DND-41 (cell line): ENCODE data around the gene ADAM30.

Experiments
- ATAC-seq: fragments of 200-7000 bp; cut with Tn5 transposase; 3 replicates; pipeline ENCODE4 v1.9.1; 2021; ENCODE audit warnings: low read depth; ENCODE audit not compliant: insufficient read depth
- DNase-seq: peaks from one replicate; pipeline ENCODE4 v3.0.0-alpha.2; 2020
- H2AFZ ChIP-seq: 2 replicates; pipeline ENCODE4 v1.6.0; 2012; ENCODE audit warnings: low read depth, low read length
- H3K27ac ChIP-seq: 2 replicates; pipeline ENCODE4 v1.5.1; 2012; ENCODE audit warnings: low read length, inconsistent platforms
- H3K27me3 ChIP-seq: fragments of 200-600 bp; sonication (generic); 2 replicates; pipeline ENCODE4 v1.6.0; 2012; ENCODE audit warnings: low read length, mild to moderate bottlenecking, inconsistent platforms; ENCODE audit not compliant: insufficient read depth, poor library complexity
- H3K36me3 ChIP-seq: 2 replicates; pipeline ENCODE4 v1.5.1; 2012; ENCODE audit warnings: low read length, inconsistent platforms; ENCODE audit not compliant: insufficient read depth
- H3K4me1 ChIP-seq: 2 replicates; pipeline ENCODE4 v1.5.1; 2012; ENCODE audit warnings: mild to moderate bottlenecking, low read length; ENCODE audit not compliant: insufficient read depth
- H3K4me2 ChIP-seq: 2 replicates; pipeline ENCODE4 v1.6.0; 2012; ENCODE audit warnings: mild to moderate bottlenecking, moderate library complexity, low read length, inconsistent platforms; ENCODE audit not compliant: insufficient read depth
- H3K4me3 ChIP-seq, 2 experiments: fragments of 200-600 bp in 1 of 2; shearing (Covaris generic) in 1 of 2; 2 replicates each; pipeline ENCODE4 v1.5.1; 2012 to 2016; ENCODE audit warnings: inconsistent platforms in 2 of 2, low read length in 2 of 2, mild to moderate bottlenecking in 2 of 2, low read depth in 1 of 2, moderate library complexity in 1 of 2
- H3K79me2 ChIP-seq: 2 replicates; pipeline ENCODE4 v1.6.0; 2012; ENCODE audit warnings: low read length, inconsistent platforms; ENCODE audit not compliant: insufficient read depth
- H3K9ac ChIP-seq: 2 replicates; pipeline ENCODE4 v1.6.0; 2012; ENCODE audit warnings: low read depth, mild to moderate bottlenecking, inconsistent platforms, low read length, moderate library complexity
- H3K9me3 ChIP-seq: 2 replicates; pipeline ENCODE4 v1.5.1; 2012; ENCODE audit warnings: low read length, moderate library complexity, mild to moderate bottlenecking, inconsistent platforms; ENCODE audit not compliant: insufficient read depth, severe bottlenecking
- H4K20me1 ChIP-seq: 2 replicates; pipeline ENCODE4 v1.6.0; 2012; ENCODE audit warnings: low read length; ENCODE audit not compliant: insufficient read depth
- EZH2 ChIP-seq: IDR thresholded peaks from 3 replicates; pipeline ENCODE4 v1.6.1; 2012; ENCODE audit warnings: borderline replicate concordance, low read depth, mild to moderate bottlenecking, moderate library complexity, low read length, inconsistent platforms; ENCODE audit not compliant: severe bottlenecking
- TF ChIP-seq, protein P1 (sequence below): IDR thresholded peaks from 2 replicates; pipeline ENCODE4 v1.5.1; 2012; ENCODE audit warnings: borderline replicate concordance, low read length, moderate library complexity, mild to moderate bottlenecking; ENCODE audit not compliant: poor library complexity, severe bottlenecking; ENCODE audit errors: extremely low read depth

Gene ADAM30

DNA sequence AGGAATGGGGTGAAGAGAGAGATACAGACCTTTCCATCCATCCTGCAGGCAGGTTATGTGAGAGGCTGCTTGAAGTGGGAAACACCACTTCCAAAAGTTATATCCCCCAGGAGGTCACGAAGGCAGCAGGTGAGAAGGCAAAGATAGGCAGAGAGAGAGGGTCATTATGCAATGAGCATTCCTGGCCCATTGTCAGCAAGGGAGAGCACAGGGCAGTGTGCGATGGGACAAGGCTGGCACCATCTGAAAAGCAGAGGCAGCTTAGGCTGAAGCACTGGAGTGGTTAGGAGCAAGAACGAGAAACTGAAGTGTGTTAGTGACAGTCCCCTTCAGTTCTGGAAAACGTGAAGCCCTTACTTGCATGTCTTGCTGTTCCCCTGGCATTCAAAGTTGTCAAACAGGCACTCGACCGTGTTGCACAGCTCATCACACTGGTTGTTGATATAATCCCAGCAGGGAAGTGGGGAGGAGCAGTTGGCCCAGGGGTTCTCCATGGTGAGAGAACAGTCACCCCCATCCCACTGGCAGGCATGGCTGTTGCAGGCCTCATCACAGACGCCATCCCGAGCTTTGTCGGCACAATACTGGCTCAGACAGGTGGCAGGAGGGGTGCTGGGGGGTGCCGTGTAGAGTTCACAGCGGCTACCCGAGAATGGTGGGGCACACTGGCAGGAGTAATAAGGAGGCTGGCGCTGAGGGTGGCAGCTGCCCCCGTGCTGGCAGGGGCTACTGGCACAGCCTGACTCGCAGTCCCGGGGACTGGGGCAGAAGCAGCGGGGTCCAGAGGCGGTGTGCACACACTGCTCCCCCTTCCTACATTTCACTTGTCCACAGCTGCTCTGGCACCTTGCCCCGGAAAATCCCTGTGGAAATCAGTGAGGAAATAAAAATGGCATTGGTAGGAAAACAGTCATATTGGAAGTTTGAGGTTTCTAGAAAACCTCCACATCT, 28.9 kb upstream of the ADAM30 start:
- no peak overlapping the region for H3K4me2 ChIP-seq
- no peak overlapping the region for H3K4me3 ChIP-seq
- no peaks in the 10 kb centered on the region for H3K9me3 ChIP-seq
- H3K9ac ChIP-seq: no peak overlapping the region
- no peak overlapping the region for H2AFZ ChIP-seq
- no peak for DNase-seq
- no peak overlapping the region for H3K27ac ChIP-seq
- no peaks in the 10 kb centered on the region for H3K4me1 ChIP-seq
- no peak for TF ChIP-seq EZH2
- TF ChIP-seq, protein P1, sequence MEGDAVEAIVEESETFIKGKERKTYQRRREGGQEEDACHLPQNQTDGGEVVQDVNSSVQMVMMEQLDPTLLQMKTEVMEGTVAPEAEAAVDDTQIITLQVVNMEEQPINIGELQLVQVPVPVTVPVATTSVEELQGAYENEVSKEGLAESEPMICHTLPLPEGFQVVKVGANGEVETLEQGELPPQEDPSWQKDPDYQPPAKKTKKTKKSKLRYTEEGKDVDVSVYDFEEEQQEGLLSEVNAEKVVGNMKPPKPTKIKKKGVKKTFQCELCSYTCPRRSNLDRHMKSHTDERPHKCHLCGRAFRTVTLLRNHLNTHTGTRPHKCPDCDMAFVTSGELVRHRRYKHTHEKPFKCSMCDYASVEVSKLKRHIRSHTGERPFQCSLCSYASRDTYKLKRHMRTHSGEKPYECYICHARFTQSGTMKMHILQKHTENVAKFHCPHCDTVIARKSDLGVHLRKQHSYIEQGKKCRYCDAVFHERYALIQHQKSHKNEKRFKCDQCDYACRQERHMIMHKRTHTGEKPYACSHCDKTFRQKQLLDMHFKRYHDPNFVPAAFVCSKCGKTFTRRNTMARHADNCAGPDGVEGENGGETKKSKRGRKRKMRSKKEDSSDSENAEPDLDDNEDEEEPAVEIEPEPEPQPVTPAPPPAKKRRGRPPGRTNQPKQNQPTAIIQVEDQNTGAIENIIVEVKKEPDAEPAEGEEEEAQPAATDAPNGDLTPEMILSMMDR: no peak
- no peaks in the 10 kb centered on the region for H3K27me3 ChIP-seq
- no peaks in the 10 kb centered on the region for H3K79me2 ChIP-seq
- H4K20me1 ChIP-seq: no peaks in the 10 kb centered on the region
- ATAC-seq: no peak
- H3K36me3 ChIP-seq: peaks cover 93% of the 10 kb centered on the region

DNA sequence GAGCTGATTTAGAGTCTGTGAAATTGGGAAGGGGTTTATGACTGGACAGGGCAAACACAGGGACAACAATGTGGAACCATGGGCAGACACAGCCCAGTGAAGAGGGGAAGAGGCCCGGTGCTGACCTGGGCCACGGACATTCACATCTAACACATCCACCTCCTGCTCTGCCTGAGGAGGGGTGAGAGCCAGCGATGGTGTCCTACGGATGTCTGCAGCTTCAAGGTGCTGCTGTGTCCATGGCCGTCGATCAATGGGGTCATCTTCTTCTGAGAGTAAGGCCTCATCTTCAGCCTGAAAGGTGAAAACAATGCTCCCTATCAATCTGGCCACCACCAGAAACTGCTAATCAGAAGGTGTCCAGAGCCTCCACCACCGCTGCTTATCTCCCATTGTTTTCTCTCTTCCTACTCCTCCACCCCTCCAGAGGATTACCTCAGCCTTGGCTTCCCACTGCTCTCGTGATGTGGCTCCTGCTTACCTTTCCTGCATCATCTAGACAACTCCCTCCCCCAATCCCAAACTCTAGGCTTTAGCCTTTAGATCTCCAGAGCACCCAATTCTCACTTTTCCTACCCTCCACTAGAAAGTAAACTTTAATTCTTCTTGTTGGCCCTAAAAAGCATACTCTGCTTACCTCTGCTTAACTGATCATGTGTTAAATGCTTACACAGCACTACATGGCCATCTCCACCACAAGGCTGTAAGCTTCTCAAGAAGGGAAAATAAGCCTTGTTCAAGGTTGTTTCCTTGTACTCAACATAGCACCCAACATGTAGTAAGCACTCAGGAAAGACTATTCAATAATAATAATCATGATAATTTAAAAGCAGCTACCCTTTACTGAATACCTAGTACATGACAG, 24.0 kb upstream of the ADAM30 start:
- Histone ChIP-seq H2AFZ (no peak overlapping the region), H3K27ac (no peak overlapping the region), H3K27me3 (no peaks in the 10 kb centered on the region), H3K9ac (no peak overlapping the region), H3K36me3 (peaks cover 94% of the 10 kb centered on the region), H3K4me3 (no peak overlapping the region), H3K9me3 (no peaks in the 10 kb centered on the region), H4K20me1 (no peaks in the 10 kb centered on the region), H3K4me1 (no peaks in the 10 kb centered on the region), H3K4me2 (no peak overlapping the region), H3K79me2 (no peaks in the 10 kb centered on the region)
- ATAC-seq (no peak), DNase-seq (no peak)
- no peak for TF ChIP-seq EZH2

DNA sequence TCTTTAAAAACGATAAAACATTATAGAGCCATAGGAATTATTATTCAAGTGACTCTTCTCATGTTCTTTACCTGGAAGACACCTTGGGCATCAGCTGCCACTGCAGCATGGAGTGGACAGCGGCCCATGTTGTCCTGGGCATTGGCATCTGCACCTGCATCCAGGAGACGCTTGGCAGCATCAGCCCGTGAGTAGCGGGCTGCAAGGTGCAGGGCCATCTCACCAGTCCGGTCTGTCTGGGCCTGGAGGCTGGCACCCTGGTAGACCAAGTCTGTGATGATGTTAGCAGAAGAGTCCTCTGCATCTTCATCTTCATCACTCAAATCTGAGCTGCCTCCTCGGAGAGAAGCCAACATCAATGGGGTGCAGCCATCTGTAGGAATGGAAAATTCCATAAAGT, 22.9 kb upstream of the ADAM30 start:
- H3K36me3 ChIP-seq: peaks cover 97% of the 10 kb centered on the region
- no peaks in the 10 kb centered on the region for H3K27me3 ChIP-seq
- no peak overlapping the region for H2AFZ ChIP-seq
- ATAC-seq (no peak), DNase-seq (no peak)
- H3K79me2 ChIP-seq: no peaks in the 10 kb centered on the region
- H3K4me3 ChIP-seq: no peak overlapping the region
- H4K20me1 ChIP-seq: no peaks in the 10 kb centered on the region
- H3K4me1 ChIP-seq: no peaks in the 10 kb centered on the region
- no peak overlapping the region for H3K4me2 ChIP-seq
- H3K9me3 ChIP-seq: no peaks in the 10 kb centered on the region
- no peak overlapping the region for H3K27ac ChIP-seq
- H3K9ac ChIP-seq: no peak overlapping the region
- no peak for TF ChIP-seq EZH2
- TF ChIP-seq, protein P1: no peak

DNA sequence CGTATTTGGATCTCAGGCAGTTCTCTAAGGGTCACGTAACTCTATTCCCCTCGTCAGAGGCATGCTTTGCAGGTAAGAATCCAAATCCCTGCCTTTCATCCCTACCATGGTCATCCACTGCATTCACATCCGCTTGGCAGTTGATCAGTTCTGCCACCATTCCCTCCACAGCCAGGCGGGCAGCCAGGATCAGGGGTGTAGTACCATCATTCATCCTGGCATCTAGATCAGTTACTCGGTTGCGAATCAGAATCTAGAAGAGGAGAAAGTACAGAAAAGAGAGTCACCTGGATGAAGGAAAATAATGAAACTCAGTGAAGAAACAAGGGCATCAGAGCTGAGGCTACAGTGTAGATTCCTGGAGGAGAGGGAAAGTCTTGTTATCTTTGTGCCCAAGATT, 22.0 kb upstream of the ADAM30 start:
- Histone ChIP-seq H3K27me3 (no peaks in the 10 kb centered on the region), H3K4me2 (no peak overlapping the region), H2AFZ (no peak overlapping the region), H3K9ac (no peak overlapping the region), H3K9me3 (no peaks in the 10 kb centered on the region), H4K20me1 (no peaks in the 10 kb centered on the region), H3K79me2 (no peaks in the 10 kb centered on the region), H3K36me3 (peaks cover 94% of the 10 kb centered on the region), H3K4me1 (no peaks in the 10 kb centered on the region), H3K4me3 (no peak overlapping the region), H3K27ac (no peak overlapping the region)
- no peak for TF ChIP-seq EZH2
- TF ChIP-seq, protein P1: no peak
- ATAC-seq: no peak
- no peak for DNase-seq
